ENCODE measurements around the gene COL6A1.

- no peak for TF ChIP-seq CTCF (IDR thresholded peaks at IDR 0.05 in 8 of 11, conservative IDR thresholded peaks at IDR 0.05 in 3 of 11)
- TF ChIP-seq POLR2AphosphoS5 (IDR thresholded peaks at IDR 0.05) = no peak
- no peak for TF ChIP-seq POLR2A (IDR thresholded peaks at IDR 0.05)
These were observed 55.2 kb downstream of the COL6A1 start for GRCh38 chr21:46036696-46037330.

Data from spleen (tissue), 7 donors.